Vagina (tissue), 2 donors: ENCODE measurements around the gene DDX11.
"Not testable (repeated sequence)": the region's sequence is repeated elsewhere in the genome, so short reads cannot be mapped to it uniquely, and the experiment has no call there.

ENCODE experiments used
- CTCF ChIP-seq, 3 experiments: fragments of 450-650 bp in 2 of 3; fragments of 200-600 bp in 1 of 3; sonication (generic) in 1 of 3; IDR thresholded peaks; one replicate each; pipeline ENCODE4 v1.5.1; 2017 to 2019; ENCODE audit warnings: antibody characterized with exemption in 3 of 3, mild to moderate bottlenecking in 2 of 3, moderate library complexity in 2 of 3
- POLR2A ChIP-seq, 2 donors: fragments of 450-650 bp; IDR thresholded peaks; one replicate each; pipeline ENCODE4 v1.6.1; 2017; ENCODE audit warnings: antibody characterized with exemption in 2 of 2, mild to moderate bottlenecking in 2 of 2, moderate library complexity in 2 of 2
- POLR2AphosphoS5 ChIP-seq, 2 donors: sonication (generic); formaldehyde crosslinking; IDR thresholded peaks; one replicate each; pipeline ENCODE4 v1.9.0; 2017; ENCODE audit warnings: antibody characterized with exemption in 2 of 2, mild to moderate bottlenecking in 2 of 2, low read depth in 1 of 2; ENCODE audit not compliant: insufficient read depth in 1 of 2

- TF ChIP-seq CTCF (IDR thresholded peaks at IDR 0.05); POLR2A (IDR thresholded peaks at IDR 0.05); POLR2AphosphoS5 (IDR thresholded peaks at IDR 0.05; ENCODE audit: insufficient read depth in 1 of 2, low read depth in 1 of 2): not testable (repeated sequence)
These were observed 21.5 kb upstream of the DDX11 start for GRCh38 chr12:31052121-31052520.
